Measurements from ENCODE around the gene MRPS10.

DNA sequence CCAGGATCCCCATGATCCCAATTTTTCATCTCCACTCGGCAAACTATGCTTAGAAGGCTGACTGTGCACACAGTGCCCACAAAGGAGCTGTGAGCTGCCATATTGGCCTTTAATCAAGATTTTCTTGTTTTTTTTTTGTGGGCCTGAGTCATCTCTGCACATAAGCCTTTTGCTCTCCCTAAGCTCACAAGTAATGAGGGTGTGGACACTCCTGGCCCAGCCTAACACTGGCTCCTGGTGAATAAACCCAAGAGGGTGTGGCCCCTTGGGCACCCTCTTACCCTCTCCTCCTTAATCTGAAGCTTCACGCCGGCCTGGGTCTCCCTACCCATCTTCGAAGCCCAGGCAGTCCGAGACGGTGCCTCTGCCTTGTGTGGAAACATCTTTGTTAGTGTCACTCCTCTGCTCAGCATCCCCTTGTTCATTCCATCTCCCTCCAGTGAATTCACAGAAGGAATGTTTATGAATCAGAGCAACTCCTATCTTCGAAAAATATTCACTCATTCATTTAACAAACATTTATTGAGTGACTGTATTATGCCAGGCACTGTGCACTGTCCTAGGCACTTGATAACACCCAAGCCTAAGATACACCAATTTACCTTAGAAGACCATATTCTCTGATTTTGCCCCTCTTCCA is 22.2 kb upstream of the MRPS10 start:
- TF ChIP-seq, protein P1, sequence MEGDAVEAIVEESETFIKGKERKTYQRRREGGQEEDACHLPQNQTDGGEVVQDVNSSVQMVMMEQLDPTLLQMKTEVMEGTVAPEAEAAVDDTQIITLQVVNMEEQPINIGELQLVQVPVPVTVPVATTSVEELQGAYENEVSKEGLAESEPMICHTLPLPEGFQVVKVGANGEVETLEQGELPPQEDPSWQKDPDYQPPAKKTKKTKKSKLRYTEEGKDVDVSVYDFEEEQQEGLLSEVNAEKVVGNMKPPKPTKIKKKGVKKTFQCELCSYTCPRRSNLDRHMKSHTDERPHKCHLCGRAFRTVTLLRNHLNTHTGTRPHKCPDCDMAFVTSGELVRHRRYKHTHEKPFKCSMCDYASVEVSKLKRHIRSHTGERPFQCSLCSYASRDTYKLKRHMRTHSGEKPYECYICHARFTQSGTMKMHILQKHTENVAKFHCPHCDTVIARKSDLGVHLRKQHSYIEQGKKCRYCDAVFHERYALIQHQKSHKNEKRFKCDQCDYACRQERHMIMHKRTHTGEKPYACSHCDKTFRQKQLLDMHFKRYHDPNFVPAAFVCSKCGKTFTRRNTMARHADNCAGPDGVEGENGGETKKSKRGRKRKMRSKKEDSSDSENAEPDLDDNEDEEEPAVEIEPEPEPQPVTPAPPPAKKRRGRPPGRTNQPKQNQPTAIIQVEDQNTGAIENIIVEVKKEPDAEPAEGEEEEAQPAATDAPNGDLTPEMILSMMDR (IDR thresholded peaks at IDR 0.05; ENCODE audit: low read depth, low read length, poor library complexity, severe bottlenecking), result no peak
- no peak for TF ChIP-seq EZH2phosphoT487 (IDR thresholded peaks at IDR 0.05; ENCODE audit: borderline replicate concordance, low read length)
